G401 (cell line): ENCODE results near the gene ZNHIT3. TPM values are rescaled to one million over a fixed set of nuclear protein-coding genes. Genes with fewer than 3 reads are reported as not detected.
"Not testable (repeated sequence)": the region's sequence is repeated elsewhere in the genome, so short reads cannot be mapped to it uniquely, and the experiment has no call there.

Source experiments
- DNase-seq: peaks from one replicate; pipeline ENCODE4 v3.0.0-alpha.2; 2015; ENCODE audit warnings: low spot score
- in situ Hi-C: cut with HindIII; loops from 2 replicates; pipeline ENCODE4 v1.10.0; 2016; ENCODE audit warnings: low sequenced_read_pairs, mixed read lengths
- total RNA-seq: library from RNA; depleted of rRNA; stranded (reverse); fragments of >200 nt; shearing (Covaris generic); gene quantifications from 2 replicates; pipeline ENCODE4 v1.2.3, GENCODE V29; 2014

ZNHIT3 gene
- total RNA-seq, 1 experiment from 2014 or later, result 46.7 TPM

DNA sequence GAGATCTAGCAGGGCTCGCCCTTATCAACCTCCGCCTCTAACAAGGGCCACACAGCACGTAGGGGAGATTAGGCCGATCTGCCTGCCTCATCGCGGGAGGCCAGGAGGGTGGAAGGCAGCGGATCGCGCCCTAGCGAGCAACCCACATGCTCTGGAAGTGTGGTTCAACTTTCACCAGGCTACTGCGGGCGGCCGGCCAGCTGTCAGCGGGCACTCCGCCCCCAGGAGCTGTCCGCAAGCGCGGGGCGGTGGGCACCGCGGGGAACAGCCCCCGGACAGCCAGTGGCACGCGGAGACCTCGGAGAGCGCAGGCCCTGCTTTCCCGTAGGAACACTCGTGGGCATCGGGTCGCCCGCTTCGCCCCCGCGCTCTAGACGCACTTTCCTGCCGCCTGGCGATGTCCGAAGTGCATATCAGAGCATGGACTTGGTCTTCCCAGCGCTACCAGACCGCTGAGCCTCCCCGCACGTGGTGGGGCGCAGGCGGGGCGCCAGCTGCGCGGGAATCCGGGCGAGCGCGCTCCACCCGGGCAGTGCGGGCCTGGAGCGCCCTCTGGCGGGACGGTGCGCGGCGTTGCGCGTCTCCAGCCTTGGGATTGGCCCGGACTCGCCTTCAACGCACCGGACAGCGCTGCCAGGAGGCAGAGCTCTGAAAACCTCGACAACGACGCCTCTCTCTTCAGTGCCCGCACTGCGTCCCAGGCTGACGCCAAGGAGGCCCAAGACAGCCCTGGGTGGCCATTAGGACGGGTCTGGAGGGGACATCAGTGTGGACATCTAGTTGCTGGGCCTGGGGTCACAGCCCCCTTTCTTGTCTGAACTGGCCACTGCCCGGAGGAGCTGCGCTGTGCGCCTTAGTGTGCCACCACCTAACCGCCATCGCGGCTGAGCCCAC is 3.6 kb upstream of the ZNHIT3 start:
- peak; percentile 79 for DNase-seq
- in situ Hi-C loops, result no loop called here

- DNase-seq, in situ Hi-C loops: not testable (repeated sequence)
These were observed 2.5 kb upstream of the ZNHIT3 start for GRCh38 chr17:36484021-36484420.

DNA sequence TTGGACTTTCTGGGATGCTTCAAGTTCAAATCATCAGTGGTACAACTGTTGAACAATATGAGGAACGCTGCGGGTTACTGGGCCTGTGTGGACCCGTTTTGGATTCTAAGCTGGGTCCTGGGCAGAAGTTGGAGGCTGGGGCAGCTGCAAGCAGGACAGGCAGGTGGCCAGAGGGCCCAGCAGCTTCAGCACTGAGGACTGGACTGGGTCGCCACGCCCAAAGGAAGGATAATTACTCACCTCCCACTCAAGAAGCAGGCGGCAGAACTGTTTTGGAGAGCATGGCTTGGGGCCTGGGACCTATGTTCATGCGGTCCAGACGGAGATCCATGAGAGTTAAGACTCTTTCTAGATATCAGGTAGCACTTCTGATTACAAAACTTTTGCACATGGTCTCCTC is 1.5 kb upstream of the ZNHIT3 start:
- DNase-seq, result no peak
- in situ Hi-C loops, result no loop called here

DNA sequence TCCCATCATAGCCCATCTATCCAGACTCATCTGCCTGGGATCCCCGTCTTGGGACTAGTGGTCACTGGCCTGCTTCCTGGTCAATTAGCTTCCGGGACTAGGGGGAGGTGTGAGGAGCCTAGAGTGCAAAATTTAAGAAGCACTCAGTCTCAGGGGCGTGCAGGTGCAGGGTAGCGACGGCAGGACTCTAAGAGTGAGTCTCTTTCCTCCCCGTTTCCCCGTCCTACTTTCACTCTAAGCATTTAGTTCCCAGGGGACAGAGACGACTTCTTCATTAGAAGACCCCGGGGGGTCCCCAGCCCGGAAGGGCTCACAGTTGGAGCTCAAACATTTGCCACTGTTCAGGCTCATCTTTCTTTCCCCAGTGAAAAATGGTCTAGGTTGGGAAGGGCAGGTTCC is 677 bp upstream of the ZNHIT3 start:
- in situ Hi-C loops, result no loop called here
- DNase-seq, result no peak

DNA sequence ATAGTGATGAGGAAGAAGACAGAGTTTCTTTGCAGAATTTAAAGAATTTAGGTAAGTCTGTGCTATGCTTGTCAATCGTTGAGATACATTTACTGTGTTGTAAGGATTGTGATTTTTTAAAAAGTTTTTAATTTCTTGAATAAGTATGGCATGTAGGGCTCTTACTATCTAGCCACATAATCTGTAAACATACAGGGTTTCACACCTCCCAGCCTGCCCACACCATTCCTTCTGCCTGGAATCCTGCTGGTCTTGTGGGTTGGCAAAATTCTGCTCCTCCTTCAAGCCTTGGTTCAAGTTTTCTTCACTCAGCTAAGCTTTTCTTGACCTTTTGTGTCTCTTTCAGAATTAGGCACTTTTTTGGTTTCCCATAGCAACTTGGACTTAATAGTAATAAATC is 7.5 kb downstream of the ZNHIT3 start:
- in situ Hi-C loops, result no loop called here
- no peak for DNase-seq

GRCh38 chr17:36494674-36495073 is 8.2 kb downstream of the ZNHIT3 start:
- in situ Hi-C loops, result no loop called here
- DNase-seq, result no peak

DNA sequence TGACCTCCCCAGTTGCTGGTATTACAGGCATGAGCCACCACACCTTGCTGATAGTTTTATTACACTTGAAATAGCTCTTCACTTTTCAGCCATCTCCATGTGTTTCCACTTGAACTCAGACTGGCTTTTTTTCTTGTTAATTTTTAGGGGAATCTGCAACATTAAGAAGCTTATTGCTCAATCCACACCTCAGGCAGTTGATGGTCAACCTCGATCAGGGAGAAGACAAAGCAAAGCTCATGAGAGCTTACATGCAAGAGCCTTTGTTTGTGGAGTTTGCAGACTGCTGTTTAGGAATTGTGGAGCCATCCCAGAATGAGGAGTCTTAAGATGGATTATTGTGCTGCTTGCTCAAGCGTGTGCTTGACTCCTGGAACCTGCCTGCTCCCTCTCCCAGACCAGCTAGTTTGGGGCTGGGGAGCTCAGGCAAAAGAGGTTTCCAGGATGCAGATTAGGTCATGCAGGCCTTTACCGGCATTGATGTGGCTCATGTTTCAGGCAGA is 8.6 kb downstream of the ZNHIT3 start:
- DNase-seq, result no peak
- in situ Hi-C loops, result no loop called here

DNA sequence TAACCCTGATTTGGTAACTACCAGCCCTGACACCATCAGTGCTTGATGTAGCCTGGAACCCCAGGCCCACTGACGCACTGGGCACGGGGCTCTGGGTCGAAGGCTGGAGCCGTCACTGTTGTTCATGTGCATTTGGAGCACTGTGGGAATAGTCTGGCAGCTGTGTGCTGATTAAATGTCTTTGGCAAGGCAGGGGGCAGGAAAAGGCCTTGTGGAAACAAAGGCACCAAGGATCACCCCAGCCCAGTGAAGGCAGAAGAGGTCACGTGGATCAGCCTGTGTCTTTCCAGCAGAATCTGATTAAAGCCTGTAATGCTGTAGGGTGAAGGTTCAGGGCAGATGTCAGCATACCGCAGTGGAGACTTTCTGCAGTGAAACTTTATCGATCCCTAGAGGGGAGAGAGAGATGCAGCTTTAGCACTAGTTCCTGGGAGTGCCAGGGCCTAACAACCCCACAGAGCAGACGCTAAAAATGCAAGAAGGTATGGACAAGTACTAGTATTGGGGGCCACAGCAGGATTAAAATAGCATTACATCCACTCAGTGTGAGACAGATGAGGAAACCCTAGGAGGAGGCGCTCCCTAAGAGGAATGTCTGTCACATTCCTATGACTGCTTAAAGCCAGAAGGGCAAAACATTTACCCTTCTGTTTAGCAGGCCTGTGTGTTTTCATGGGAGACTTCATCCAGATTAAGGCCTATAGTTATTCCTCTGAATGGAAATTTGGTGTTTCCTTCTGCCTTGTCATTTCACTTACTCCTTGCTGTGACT is 9.7 kb downstream of the ZNHIT3 start:
- in situ Hi-C loops, result no loop called here
- no peak for DNase-seq

DNA sequence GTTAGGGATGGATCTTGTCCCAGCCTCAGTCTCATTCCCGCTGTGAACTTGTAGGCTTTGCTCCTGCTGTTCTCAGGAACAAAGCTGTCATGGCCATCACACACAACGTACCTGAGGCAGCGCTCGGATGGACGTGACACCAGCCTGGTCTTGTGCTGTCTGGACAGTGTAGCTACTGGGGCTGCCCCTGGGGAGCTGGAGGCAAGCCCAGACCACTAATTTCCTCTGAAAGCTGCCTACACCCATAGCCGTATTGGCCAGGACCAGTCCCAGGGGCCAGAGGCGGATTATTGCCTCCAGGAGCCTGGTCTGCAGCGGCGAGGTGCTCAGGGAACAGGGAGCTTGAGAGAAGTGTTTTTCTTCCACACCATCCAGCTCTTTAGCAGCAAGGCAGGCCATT is 11.7 kb downstream of the ZNHIT3 start:
- no peak for DNase-seq
- in situ Hi-C loops, result no loop called here

- in situ Hi-C loops, result no loop called here
- no peak for DNase-seq
These were observed 12.2 kb downstream of the ZNHIT3 start for GRCh38 chr17:36498560-36499300.

DNA sequence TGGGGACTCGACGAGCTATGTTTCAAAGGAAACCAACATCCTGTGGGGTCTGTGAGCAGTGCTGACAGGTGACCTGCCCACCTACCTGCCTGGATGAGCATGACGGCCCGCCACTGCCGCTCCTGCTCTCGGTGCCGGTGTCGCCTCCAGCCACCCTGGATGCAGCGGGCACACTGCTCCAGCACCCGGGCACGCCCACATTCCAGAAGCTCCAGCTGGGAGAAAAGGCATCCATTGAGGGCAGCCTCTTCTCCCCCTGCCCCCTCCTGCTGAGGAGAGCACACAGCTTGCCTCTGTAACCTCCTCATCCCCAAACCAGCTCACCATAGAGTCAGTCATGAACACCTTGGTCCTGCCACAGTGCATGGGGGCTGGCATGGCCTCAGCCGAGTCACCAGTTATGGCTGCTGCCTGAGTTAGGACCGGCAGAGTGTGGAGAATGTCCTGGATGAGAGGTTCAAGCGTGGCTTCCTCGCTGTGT is 14.3 kb downstream of the ZNHIT3 start:
- in situ Hi-C loops, result no loop called here

GRCh38 chr17:36501351-36501750 is 14.9 kb downstream of the ZNHIT3 start:
- DNase-seq, result no peak

More for the DNA sequence above, 14.3 kb downstream of the ZNHIT3 start:
- no peak for DNase-seq

DNA sequence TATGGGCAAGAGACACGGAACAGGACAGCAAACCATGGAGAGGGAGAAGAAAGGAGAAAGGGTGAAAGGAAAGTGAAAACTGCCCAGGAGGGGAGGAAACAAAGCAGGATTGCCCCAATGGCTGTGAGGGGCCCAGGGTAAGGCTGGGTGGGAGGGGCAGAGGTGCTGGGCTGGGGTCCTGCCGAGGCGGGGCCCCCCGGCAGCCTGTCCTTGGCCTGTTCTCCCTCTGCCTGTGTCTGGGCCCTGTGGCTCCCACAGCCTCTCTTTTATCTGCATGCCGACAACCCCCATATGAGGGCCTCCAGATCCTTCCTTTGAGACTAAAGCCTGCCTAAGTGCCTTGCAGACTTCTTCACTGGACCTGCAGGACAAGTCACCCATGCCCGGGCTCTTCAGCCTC is 15.5 kb downstream of the ZNHIT3 start:
- in situ Hi-C loops, result no loop called here
- no peak for DNase-seq

More at GRCh38 chr17:36501351-36501750, 14.9 kb downstream of the ZNHIT3 start:
- in situ Hi-C loops, result no loop called here

- no peak for DNase-seq
- in situ Hi-C loops, result no loop called here
These were observed 17.1 kb downstream of the ZNHIT3 start for GRCh38 chr17:36503456-36504155.

GRCh38 chr17:36504156-36504545 is 17.7 kb downstream of the ZNHIT3 start:
- in situ Hi-C loops, result no loop called here
- DNase-seq, result no peak

- in situ Hi-C loops, result no loop called here
- no peak for DNase-seq
These were observed 18.7 kb downstream of the ZNHIT3 start for GRCh38 chr17:36505171-36505570.

GRCh38 chr17:36506249-36506826 is 19.9 kb downstream of the ZNHIT3 start:
- no peak for DNase-seq
- in situ Hi-C loops, result no loop called here

GRCh38 chr17:36506831-36507230 is 20.4 kb downstream of the ZNHIT3 start:
- DNase-seq, result no peak
- in situ Hi-C loops, result no loop called here
